Karpas-422 (cell line): ENCODE results near the gene C1orf94. TPM values are rescaled to one million over a fixed set of nuclear protein-coding genes. Genes with fewer than 3 reads are reported as not detected.

Experiments
- DNase-seq: peaks from one replicate; pipeline ENCODE4 v3.0.0-alpha.2; 2015
- H2AFZ ChIP-seq: fragments of 200-600 bp; sonication (generic); 2 replicates; pipeline ENCODE4 v1.6.1; 2014; ENCODE audit warnings: antibody characterized with exemption, low read length, mixed read lengths
- H3K27ac ChIP-seq: fragments of 200-600 bp; sonication (generic); 2 replicates; pipeline ENCODE4 v1.5.1; 2014; ENCODE audit warnings: mild to moderate bottlenecking, low read length, moderate library complexity
- H3K27me3 ChIP-seq: fragments of 200-600 bp; sonication (generic); 2 replicates; pipeline ENCODE4 v1.6.1; 2014; ENCODE audit warnings: low read length, mixed read lengths
- H3K36me3 ChIP-seq: fragments of 200-600 bp; sonication (generic); 2 replicates; pipeline ENCODE4 v1.6.1; 2014; ENCODE audit warnings: low read length, mixed read lengths; ENCODE audit not compliant: insufficient read depth
- H3K4me1 ChIP-seq: fragments of 200-600 bp; sonication (generic); 2 replicates; pipeline ENCODE4 v1.6.1; 2014; ENCODE audit warnings: mild to moderate bottlenecking, low read length, mixed read lengths
- H3K4me2 ChIP-seq: fragments of 200-600 bp; sonication (generic); 2 replicates; pipeline ENCODE4 v1.6.1; 2014; ENCODE audit warnings: low read length, low read depth, mild to moderate bottlenecking; ENCODE audit not compliant: poor library complexity, severe bottlenecking
- H3K4me3 ChIP-seq: fragments of 200-600 bp; sonication (generic); 2 replicates; pipeline ENCODE4 v1.5.1; 2014; ENCODE audit warnings: mild to moderate bottlenecking, antibody characterized with exemption, low read length, mixed read lengths
- H3K79me2 ChIP-seq: fragments of 200-600 bp; sonication (generic); 2 replicates; pipeline ENCODE4 v1.6.1; 2014; ENCODE audit warnings: mild to moderate bottlenecking, low read length, mixed read lengths
- H3K9ac ChIP-seq: fragments of 200-600 bp; sonication (generic); 2 replicates; pipeline ENCODE4 v1.6.0; 2014; ENCODE audit warnings: low read length
- H3K9me2 ChIP-seq: fragments of 200-600 bp; sonication (generic), shearing (Covaris generic); replicated peaks from 2 replicates; pipeline ENCODE4 v1.6.0; 2014; ENCODE audit warnings: mild to moderate bottlenecking, low read length, moderate library complexity; ENCODE audit not compliant: insufficient read depth
- H3K9me3 ChIP-seq: fragments of 300-700, 200-600 bp; sonication (generic); 2 replicates; pipeline ENCODE4 v1.6.1; 2014; ENCODE audit warnings: low read length, mixed read lengths
- H4K20me1 ChIP-seq: fragments of 200-600 bp; sonication (generic); 2 replicates; pipeline ENCODE4 v1.6.1; 2014; ENCODE audit warnings: mild to moderate bottlenecking, antibody characterized with exemption, low read length, low read depth; ENCODE audit not compliant: insufficient read depth
- total RNA-seq: library from RNA; depleted of rRNA; stranded (reverse); fragments of >200 nt; shearing (Covaris generic); gene quantifications from 2 replicates; pipeline ENCODE4 v1.2.3, GENCODE V29; 2014; ENCODE audit warnings: low replicate concordance

The C1orf94 gene
- total RNA-seq, 1 experiment from 2014 or later = not detected

DNA sequence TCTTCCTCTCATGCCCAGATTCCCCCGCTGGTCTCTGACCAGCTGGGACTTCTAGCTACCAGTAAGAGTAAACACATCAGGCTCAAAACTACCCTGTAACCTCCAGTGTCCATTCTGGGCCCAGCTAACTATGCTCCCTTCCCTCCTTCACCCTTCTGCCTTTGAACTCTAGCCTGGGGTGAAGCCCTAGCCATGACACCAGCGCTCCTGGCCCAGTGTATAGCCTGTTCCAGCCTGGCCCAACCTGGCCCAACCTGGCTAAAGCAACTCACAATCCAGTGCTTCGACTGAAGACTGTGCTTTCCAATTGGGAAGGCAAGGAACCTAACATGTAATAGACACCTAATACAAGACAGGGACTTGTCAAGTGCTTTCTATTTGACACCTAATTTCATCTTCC lies 39.3 kb upstream of the C1orf94 start:
- no peak overlapping the region for H2AFZ ChIP-seq
- H3K79me2 ChIP-seq = no peaks in the 10 kb centered on the region
- H4K20me1 ChIP-seq = no peaks in the 10 kb centered on the region
- H3K9ac ChIP-seq = no peak overlapping the region
- DNase-seq = no peak
- no peak overlapping the region for H3K4me3 ChIP-seq
- no peaks in the 10 kb centered on the region for H3K27me3 ChIP-seq
- H3K9me3 ChIP-seq = no peaks in the 10 kb centered on the region
- H3K4me1 ChIP-seq = no peaks in the 10 kb centered on the region; the same call in 1 of the 2 replicates
- H3K9me2 ChIP-seq = no peaks in the 10 kb centered on the region
- no peak overlapping the region for H3K4me2 ChIP-seq
- H3K36me3 ChIP-seq = no peaks in the 10 kb centered on the region
- no peak overlapping the region for H3K27ac ChIP-seq

GRCh38 chr1:34140011-34140676 lies 36.6 kb upstream of the C1orf94 start:
- no peak overlapping the region for H3K9ac ChIP-seq
- no peaks in the 10 kb centered on the region for H3K9me2 ChIP-seq
- no peaks in the 10 kb centered on the region for H3K9me3 ChIP-seq
- no peak overlapping the region for H3K4me2 ChIP-seq
- H3K36me3 ChIP-seq = no peaks in the 10 kb centered on the region
- H3K4me3 ChIP-seq = no peak overlapping the region
- no peak overlapping the region for H3K27ac ChIP-seq
- no peak overlapping the region for H2AFZ ChIP-seq
- no peak for DNase-seq
- H4K20me1 ChIP-seq = no peaks in the 10 kb centered on the region
- H3K27me3 ChIP-seq = no peaks in the 10 kb centered on the region
- H3K79me2 ChIP-seq = no peaks in the 10 kb centered on the region
- H3K4me1 ChIP-seq = no peaks in the 10 kb centered on the region; the same call in 1 of the 2 replicates

GRCh38 chr1:34143975-34144374 lies 32.7 kb upstream of the C1orf94 start:
- Histone ChIP-seq H3K9ac (no peak overlapping the region), H3K27ac (no peak overlapping the region), H4K20me1 (no peaks in the 10 kb centered on the region), H3K36me3 (no peaks in the 10 kb centered on the region), H3K9me2 (no peaks in the 10 kb centered on the region), H3K27me3 (no peaks in the 10 kb centered on the region), H3K4me3 (no peak overlapping the region), H3K79me2 (no peaks in the 10 kb centered on the region), H3K4me1 (no peaks in the 10 kb centered on the region; the same call in 1 of the 2 replicates), H2AFZ (no peak overlapping the region), H3K4me2 (no peak overlapping the region), H3K9me3 (no peaks in the 10 kb centered on the region)
- no peak for DNase-seq

DNA sequence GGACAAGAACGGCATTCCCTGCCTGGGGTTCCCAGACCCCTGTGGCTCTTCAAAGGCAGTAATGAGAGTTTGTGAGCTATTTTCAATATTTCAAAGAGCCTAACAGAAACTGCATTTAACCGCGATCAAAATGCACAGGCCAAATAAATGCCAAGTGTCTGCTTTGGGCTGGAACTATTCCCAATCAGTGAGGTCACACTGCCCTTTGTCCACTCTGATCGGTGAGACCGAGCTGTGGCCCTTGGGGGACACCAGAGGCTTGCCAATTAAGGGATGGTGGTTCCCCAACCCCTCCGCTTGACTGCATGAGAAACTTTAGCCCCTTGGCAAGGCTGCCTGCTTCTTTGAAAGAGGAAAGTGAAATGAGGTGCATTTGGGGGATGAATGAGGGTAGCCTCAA lies 31.9 kb upstream of the C1orf94 start:
- no peak overlapping the region for H3K4me2 ChIP-seq
- DNase-seq = no peak

GRCh38 chr1:34147301-34147700 lies 29.4 kb upstream of the C1orf94 start:
- H2AFZ ChIP-seq = no peak overlapping the region
- H3K4me1 ChIP-seq = no peaks in the 10 kb centered on the region
- H4K20me1 ChIP-seq = no peaks in the 10 kb centered on the region

More for the DNA sequence above, 31.9 kb upstream of the C1orf94 start:
- Histone ChIP-seq H3K27me3 (no peaks in the 10 kb centered on the region), H2AFZ (no peak overlapping the region), H3K9me3 (no peaks in the 10 kb centered on the region), H3K27ac (no peak overlapping the region), H3K9ac (no peak overlapping the region), H3K4me3 (no peak overlapping the region), H3K79me2 (no peaks in the 10 kb centered on the region), H3K9me2 (no peaks in the 10 kb centered on the region), H3K4me1 (no peaks in the 10 kb centered on the region; the same call in 1 of the 2 replicates), H4K20me1 (no peaks in the 10 kb centered on the region), H3K36me3 (no peaks in the 10 kb centered on the region)

GRCh38 chr1:34149501-34149900 lies 27.2 kb upstream of the C1orf94 start:
- Histone ChIP-seq H3K4me2 (no peak overlapping the region), H3K4me3 (no peak overlapping the region), H3K9me3 (no peaks in the 10 kb centered on the region), H4K20me1 (no peaks in the 10 kb centered on the region), H3K9me2 (no peaks in the 10 kb centered on the region), H3K9ac (no peak overlapping the region), H3K27me3 (no peaks in the 10 kb centered on the region), H3K36me3 (no peaks in the 10 kb centered on the region), H3K4me1 (no peaks in the 10 kb centered on the region), H3K79me2 (no peaks in the 10 kb centered on the region), H3K27ac (no peak overlapping the region), H2AFZ (no peak overlapping the region)
- DNase-seq = no peak

More at GRCh38 chr1:34147301-34147700, 29.4 kb upstream of the C1orf94 start:
- no peaks in the 10 kb centered on the region for H3K9me2 ChIP-seq
- no peak for DNase-seq
- H3K36me3 ChIP-seq = no peaks in the 10 kb centered on the region
- H3K27me3 ChIP-seq = no peaks in the 10 kb centered on the region
- H3K4me2 ChIP-seq = no peak overlapping the region
- H3K27ac ChIP-seq = no peak overlapping the region
- no peaks in the 10 kb centered on the region for H3K9me3 ChIP-seq
- H3K4me3 ChIP-seq = no peak overlapping the region
- no peak overlapping the region for H3K9ac ChIP-seq
- H3K79me2 ChIP-seq = no peaks in the 10 kb centered on the region

GRCh38 chr1:34153246-34153645 lies 23.5 kb upstream of the C1orf94 start:
- Histone ChIP-seq H3K9me2 (no peaks in the 10 kb centered on the region), H3K9ac (no peak overlapping the region), H2AFZ (no peak overlapping the region), H3K9me3 (no peaks in the 10 kb centered on the region), H3K36me3 (no peaks in the 10 kb centered on the region), H3K4me3 (no peak overlapping the region), H3K79me2 (no peaks in the 10 kb centered on the region), H3K4me1 (no peaks in the 10 kb centered on the region), H4K20me1 (no peaks in the 10 kb centered on the region), H3K4me2 (no peak overlapping the region), H3K27me3 (no peaks in the 10 kb centered on the region), H3K27ac (no peak overlapping the region)
- DNase-seq = no peak

DNA sequence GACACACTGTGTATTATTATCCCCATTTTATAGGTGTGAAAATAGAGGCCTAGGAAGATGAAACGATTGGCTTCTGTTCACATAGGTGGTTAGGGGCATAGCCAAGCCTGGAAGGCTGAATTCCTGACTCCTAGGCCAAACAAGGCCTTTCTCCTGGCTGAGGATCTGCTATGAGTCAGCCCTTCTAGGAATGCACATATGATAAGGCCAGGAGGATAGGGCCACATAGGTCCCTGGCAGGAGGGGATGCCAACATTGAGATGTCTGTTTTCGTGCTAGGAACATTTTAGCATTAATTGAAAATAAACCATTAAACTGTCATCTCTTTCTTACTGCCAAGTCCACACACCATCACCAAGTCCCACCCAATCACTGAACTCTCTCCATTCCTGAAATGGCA lies 20.8 kb upstream of the C1orf94 start:
- Histone ChIP-seq H3K9me3 (no peaks in the 10 kb centered on the region), H3K4me1 (no peaks in the 10 kb centered on the region), H3K27ac (no peak overlapping the region), H3K4me2 (no peak overlapping the region), H3K4me3 (no peak overlapping the region), H2AFZ (no peak overlapping the region), H3K9me2 (no peaks in the 10 kb centered on the region), H3K9ac (no peak overlapping the region), H3K27me3 (no peaks in the 10 kb centered on the region), H3K36me3 (no peaks in the 10 kb centered on the region), H3K79me2 (no peaks in the 10 kb centered on the region), H4K20me1 (no peaks in the 10 kb centered on the region)
- DNase-seq = no peak
